IPS-18c (cell line): ENCODE results near the gene MCF2.

Experiments
- H3K4me3 ChIP-seq: 2 replicates; pipeline ENCODE4 v1.7.0; 2013; ENCODE audit warnings: low read depth, mild to moderate bottlenecking, low read length, moderate library complexity; ENCODE audit not compliant: insufficient read depth
- H3K9me3 ChIP-seq: one replicate; pipeline ENCODE4 v1.6.1; 2013; ENCODE audit warnings: mild to moderate bottlenecking, low read length, moderate library complexity; ENCODE audit not compliant: control insufficient read depth, insufficient read depth

The MCF2 gene

DNA sequence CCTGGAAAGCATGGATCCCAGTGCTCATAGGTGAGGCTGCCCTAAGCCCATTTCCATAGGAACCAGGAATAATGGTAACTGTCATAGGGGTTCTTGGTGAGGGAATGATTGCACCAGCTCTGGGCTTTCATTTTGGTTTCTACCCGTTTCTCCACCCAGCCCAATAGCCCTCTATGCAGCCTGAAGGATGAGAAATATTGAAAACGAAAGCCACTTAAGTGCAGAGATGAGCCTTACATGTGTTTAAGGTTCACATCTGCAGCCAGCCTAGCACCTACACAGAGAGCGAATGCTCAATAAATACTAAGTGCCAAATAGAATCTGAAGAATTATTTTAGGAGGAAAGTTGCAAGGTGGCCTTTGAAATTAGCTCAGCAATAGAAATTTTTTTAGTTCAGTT is 60.4 kb downstream of the MCF2 start:
- Histone ChIP-seq H3K9me3 (no peaks in the 10 kb centered on the region), H3K4me3 (no peak overlapping the region)

DNA sequence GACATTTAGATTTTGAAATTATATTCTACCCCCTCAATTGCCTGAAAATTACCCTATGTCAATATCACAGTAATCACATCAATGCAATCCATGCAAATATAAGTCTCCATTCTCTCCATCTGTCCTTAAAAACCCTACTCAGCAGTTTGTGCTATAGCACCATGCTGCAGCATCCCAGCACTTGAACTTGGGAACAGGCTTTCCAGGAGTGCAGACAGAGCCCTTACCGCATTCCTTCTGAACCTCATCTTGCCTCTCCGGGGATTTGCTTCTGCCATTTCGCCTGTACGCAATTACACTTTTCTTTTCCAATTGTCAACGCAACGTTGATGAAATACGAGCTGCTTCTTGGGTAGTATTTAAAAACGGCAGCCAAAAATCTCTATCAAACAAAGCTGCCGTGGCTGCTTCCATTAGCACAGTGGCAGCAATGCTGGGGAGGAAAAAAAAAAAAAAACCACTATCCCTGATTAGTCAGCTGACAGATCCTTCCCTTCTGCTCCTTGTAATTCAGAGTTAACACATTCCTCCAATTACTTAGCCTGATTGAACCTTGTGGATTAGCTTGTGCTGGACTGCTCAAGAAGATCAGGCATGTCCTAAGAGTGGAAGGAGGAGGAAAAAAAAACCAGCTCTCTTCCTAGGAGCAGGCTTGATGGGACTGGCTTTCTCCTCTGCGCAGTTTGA is 65.6 kb downstream of the MCF2 start:
- H3K4me3 ChIP-seq: no peak overlapping the region; the same call in none of the 2 replicates
- peaks cover 3% of the 10 kb centered on the region for H3K9me3 ChIP-seq

DNA sequence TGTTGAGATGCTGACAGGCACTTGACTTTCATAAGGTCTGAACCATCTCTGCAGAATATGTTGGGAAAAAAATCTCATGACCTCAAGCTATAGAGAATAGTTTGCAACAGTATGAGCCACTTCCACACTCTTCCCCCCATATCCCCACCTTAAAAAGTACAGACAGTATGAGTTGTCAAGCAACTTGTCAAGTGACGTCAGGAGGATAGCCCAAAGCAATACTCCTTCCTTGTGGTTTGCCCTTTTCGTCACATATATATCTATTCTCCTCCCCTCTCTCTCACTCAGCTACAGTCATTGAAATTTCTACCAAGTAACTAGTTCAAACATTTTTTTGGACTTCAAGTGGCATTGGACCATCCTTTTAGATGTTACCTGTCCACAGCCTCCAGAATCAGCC is 67.7 kb downstream of the MCF2 start:
- H3K9me3 ChIP-seq: peaks cover 3% of the 10 kb centered on the region
- no peak overlapping the region for H3K4me3 ChIP-seq

DNA sequence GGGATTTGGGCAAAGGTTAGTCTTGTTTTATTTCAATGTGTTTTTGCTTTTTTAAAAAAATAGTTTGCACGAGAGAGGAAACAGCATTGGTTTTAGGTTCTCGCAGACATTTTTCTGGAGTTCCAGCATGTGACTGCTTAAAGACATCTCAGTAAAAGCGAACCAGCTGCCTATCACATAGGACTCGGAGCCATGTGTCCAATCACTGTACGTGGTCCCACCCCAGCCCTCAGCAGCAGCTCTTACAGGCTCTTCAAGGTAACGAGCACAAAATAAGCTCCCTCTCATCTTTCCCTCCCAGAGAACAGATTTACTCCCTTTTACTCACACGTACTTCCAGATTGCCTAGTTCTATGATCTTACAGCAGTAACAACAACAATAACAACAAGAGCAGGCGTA is 68.7 kb downstream of the MCF2 start:
- H3K4me3 ChIP-seq: no peak overlapping the region
- H3K9me3 ChIP-seq: peaks cover 3% of the 10 kb centered on the region

DNA sequence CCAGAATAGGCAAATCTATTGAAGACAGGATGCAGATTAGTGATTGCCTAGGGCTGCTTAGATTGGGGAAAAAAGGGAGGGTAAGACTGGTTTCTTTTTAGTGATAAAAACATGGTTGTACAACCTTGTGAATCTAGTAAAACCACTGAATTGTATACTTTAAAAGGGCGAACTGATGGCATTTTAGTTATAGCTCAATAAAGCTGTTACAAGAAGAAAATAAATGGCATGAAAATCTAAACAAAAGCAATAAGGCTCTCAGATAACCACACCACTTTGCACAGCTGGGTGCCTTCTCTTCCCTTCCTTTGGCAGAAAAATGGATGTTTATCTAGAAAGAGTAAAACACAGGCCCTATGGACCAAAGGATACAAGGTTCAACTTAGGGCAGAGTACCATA is 107.9 kb downstream of the MCF2 start:
- H3K4me3 ChIP-seq: no peak overlapping the region
- peaks cover 5% of the 10 kb centered on the region for H3K9me3 ChIP-seq

DNA sequence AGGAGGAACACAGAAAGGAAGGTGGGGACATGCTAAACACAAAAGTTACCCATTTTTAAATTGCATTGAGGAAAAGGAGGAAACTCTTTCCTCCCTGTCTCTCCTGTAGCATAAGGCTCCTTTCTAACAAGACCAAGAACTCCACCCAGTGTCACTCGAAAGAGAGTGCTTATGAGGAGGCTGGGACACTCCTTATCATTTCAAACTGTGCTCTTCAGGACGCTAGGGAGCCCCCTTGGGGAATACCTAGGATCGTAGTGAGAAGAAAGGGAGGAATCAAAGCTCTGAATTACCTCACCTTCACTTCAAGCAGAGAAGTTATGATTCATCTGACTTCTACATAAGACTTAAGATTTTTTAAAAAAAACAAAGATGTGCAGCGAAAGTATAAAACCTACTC is 111.9 kb downstream of the MCF2 start:
- H3K4me3 ChIP-seq: no peak overlapping the region
- H3K9me3 ChIP-seq: peaks cover 5% of the 10 kb centered on the region

DNA sequence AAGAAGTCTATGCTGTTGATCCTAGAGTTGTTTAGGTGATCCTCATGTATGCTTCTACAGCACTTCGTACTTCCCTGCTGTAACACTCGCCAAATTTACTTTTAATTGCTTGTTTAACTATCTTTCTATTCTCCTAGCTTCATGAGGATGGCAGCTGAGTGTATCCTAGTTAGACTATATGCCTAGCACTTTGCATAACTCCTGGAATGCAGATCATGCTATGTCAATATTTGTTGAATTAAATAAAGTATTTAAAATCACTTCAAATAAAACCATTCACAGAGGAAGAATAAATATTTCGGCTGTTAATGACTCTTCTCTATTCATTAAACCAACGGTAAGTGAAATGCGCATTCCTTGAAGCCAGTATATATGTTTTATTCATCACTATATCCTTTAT is 122.4 kb downstream of the MCF2 start:
- H3K9me3 ChIP-seq: peaks cover 3% of the 10 kb centered on the region

DNA sequence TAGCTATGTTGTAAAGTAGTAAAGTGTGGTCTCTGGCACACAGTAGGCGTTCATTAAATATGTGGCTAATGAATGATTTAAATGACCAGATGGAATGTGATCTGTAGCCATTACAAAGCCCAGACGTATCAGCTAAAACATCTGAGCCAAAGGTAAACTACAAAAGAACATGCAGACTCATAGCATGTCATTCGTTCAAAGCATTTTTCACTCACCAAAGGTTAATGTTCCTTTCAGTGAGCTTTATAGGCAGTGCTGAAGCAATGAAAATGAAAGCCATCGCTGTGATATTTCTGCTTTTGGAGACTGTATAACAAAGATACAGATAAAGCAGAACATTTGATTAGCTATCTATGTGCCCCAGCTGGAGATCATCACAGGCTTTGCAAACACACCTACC is 126.9 kb downstream of the MCF2 start:
- Histone ChIP-seq H3K4me3 (no peak overlapping the region), H3K9me3 (peaks cover 3% of the 10 kb centered on the region)

More for the DNA sequence above, 122.4 kb downstream of the MCF2 start:
- no peak overlapping the region for H3K4me3 ChIP-seq

DNA sequence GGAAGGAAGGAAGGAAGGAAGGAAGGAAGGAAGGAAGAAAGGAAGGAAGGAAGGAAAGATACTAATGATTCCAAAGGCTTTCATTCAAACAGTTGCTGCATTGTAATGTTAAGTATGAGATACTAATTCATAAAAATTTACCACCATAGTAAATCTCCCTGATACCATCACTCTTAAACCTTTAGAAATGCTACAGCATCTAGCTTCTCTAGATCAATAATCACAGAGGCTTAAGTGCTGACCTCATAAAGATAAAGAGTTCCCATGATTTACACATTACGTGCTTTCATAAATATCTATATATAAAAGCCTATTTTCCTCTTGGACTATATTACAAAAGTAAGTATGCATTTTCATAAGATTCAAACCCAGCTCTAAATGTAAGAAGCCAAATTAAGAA is 141.0 kb downstream of the MCF2 start:
- Histone ChIP-seq H3K4me3 (no peak overlapping the region), H3K9me3 (no peaks in the 10 kb centered on the region)

DNA sequence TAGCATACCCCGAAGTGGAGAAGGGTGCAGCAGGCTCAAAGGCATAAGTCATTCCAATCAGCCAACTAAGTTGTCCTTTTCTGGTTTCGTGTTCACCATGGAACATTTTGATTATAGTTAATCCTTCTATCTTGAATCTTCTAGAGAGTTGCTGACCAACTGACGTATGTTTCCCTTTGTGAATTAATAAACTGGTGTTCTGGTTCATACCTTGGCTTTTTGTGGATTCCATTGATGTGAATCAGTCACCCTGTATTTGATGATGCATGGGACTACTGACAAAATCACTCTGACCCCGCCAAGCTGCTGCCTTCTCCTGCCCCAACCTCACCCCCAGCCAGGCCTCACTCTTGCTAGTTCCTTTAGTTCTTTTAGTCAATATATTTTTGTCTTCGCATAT is 144.7 kb downstream of the MCF2 start:
- H3K4me3 ChIP-seq: no peak overlapping the region
- H3K9me3 ChIP-seq: peaks cover 4% of the 10 kb centered on the region

DNA sequence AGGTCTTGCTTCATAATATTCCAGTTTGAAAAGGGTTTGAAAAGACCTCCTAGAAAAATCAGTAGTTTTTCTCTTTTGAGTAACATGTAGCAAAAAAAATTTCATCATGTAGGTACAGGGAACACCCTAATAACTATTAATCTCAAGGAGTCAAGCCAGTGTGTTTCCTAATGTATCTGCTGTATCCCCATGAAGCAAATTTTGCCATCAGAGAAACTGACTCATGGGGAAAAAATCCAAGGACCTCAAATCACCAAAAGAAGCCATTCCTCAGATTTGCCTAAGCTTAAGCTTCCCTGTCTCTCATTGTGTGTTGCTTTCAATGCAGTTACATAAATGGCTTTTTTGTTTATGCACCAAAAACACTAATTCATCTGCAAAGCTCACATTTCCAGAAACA is 147.7 kb downstream of the MCF2 start:
- Histone ChIP-seq H3K4me3 (no peak overlapping the region), H3K9me3 (peaks cover 6% of the 10 kb centered on the region)

DNA sequence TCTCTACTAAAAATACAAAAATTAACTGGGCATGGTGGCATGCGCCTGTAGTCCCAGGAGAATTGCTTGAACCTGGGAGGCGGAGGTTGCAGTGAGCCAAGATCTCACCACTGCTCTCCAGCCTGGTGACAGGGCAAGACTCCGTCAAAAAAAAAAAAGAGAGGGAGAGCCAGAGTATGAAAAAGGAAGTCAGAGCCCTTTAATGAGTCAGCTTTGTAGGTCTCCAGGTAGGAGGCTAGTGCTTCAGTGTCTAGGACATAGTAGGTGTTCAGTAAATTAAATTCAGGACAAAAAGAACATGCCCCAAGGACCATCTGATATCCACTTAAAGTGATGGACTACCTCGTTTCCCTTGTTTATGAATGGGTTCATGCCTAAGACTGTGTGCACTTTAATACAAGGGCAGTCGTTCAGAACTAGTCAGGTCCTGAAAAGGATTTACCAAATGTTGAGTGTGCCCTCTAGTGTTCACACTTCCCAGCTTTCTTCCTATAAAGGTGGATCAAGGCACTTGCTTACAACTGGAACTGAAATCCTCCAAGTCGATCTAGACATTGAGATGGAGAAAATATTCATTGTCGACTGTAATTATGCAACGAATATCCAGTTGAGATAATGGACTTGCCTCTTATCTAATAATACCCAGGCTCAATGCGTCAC is 148.5 kb downstream of the MCF2 start:
- Histone ChIP-seq H3K9me3 (peaks cover 6% of the 10 kb centered on the region), H3K4me3 (no peak overlapping the region)

DNA sequence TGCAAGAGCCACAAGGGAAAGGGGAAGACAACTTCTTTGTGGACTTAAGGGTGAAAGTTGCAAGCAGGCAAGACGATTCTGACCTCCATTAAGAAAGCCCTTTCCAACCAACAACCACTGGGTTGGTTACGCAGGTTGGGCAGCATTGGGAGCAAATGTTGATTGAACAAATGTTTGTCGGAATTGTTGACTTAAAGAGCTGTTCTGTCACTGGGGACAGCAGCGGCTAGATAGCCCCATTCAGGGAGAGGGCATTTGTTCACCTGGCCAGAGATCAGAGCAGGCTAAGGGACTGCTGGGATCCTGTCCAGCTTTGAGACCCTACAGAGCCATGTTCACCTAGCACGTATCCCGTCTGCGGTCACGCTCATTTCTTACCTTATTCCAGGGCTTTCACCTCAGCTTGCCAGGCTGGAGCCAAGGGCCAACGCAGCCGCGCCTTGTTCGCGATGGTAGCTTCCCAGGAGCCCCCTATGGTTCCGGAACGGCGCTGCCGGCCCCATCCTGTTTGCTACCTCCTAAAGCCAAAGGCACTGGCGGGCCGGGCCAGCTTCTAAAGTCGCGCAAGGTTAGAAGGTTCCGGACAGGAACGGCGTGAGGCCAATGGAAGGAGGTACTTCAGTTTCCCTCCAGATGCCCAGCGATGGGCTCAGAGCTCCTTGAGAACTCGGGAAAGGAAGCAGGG is 152.8 kb downstream of the MCF2 start:
- Histone ChIP-seq H3K9me3 (peaks cover 5% of the 10 kb centered on the region), H3K4me3 (no peak overlapping the region)

DNA sequence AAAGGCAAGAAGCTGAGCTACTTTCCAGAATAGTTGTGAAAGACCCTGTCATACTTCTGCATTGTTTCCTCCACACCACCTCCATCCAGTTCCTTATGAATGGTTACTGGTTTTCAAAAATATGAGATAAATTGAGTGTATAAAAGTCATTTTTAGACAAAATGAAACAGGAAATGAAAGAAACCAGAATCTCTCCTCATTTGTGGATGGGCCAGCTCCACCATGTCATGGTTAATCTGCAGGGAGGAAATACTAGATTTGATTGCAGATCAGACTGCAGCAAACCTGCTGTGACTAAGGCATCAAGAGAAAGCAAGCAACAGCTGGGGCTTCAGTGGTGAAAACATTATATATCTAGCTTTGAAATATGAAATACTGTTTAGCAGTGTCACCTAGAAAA is 153.6 kb downstream of the MCF2 start:
- Histone ChIP-seq H3K4me3 (no peak overlapping the region), H3K9me3 (peaks cover 5% of the 10 kb centered on the region)

DNA sequence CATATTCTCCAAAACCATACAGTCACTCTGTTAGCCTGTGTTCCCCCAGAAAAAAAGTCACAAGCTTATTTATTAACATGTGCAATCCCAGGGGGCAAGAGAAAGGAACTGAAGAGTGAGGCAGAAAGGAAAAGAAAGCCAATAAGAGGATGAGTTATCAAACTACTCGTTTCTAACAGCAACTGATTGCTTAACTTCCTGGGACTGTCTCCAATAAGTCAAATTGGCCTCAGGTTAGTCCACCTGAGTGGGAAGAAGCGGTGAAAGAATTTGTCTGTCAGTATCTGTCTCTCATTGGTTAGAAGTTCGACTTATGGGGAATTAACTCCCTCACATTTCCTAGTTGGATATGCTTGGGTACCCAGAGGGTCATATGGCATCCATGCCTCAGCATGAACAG is 163.4 kb downstream of the MCF2 start:
- Histone ChIP-seq H3K9me3 (no peaks in the 10 kb centered on the region), H3K4me3 (no peak overlapping the region)

DNA sequence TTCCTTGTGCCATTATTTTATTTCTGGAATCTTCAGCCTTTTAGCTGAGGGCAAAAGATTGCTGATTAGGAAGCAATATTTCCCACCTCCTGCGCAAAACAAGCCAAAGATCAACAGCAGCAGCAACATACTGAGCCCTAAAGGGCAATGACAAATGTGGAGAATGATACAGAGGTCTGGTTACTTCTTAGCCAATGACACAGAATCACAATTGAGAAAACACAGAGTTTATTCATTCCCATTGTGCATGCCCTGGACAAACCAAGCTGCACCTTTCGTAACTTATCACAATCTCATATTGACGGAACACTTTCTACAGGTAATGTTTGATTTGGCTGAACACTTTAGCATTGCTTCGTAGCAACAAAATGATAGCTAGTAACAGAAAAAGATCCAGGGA is 164.0 kb downstream of the MCF2 start:
- H3K9me3 ChIP-seq: no peaks in the 10 kb centered on the region
- no peak overlapping the region for H3K4me3 ChIP-seq

DNA sequence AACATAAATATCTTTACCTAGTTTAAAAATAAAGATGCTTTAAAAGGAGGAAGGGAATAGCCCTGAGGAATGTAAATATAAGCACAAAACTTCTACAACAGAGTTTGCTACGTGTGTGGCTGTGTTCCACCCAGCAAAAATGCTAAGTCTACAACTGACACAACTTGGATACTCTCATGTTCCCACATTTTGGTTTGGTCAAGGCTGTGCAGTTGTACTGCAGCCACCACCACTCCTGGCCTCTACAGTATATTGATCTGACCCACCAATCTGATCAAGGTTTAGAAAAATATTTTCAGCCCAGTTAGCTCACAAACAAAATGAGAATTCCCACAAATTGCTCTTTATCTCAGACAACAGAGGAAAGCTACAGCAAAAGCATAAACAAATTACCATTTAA is 165.3 kb downstream of the MCF2 start:
- no peaks in the 10 kb centered on the region for H3K9me3 ChIP-seq
- H3K4me3 ChIP-seq: no peak overlapping the region
